Nephron (organoid): ENCODE data around the gene CACNG8.
A peak's percentile ranks its signal among the peaks of the same experiment; 100 is the strongest.

ENCODE experiments used
- H3K27ac Mint-ChIP-seq, 3 experiments: 2 replicates each; pipeline ENCODE4 v1.8.0; 2020; ENCODE audit warnings: mixed read lengths in 3 of 3, mild to moderate bottlenecking in 2 of 3, moderate library complexity in 1 of 3
- H3K27me3 Mint-ChIP-seq: 2 replicates; pipeline ENCODE4 v1.8.0; 2021; ENCODE audit warnings: low read depth, mild to moderate bottlenecking, moderate library complexity, mixed read lengths
- H3K36me3 Mint-ChIP-seq: 2 replicates; pipeline ENCODE4 v1.8.0; 2020; ENCODE audit warnings: low read depth, mixed read lengths
- H3K4me1 Mint-ChIP-seq: 2 replicates; pipeline ENCODE4 v1.8.0; 2020; ENCODE audit warnings: mixed read lengths
- H3K4me3 Mint-ChIP-seq, 3 experiments: 2 replicates each; pipeline ENCODE4 v1.8.0; 2020; ENCODE audit warnings: mild to moderate bottlenecking in 3 of 3, mixed read lengths in 3 of 3, moderate library complexity in 2 of 3
- H3K9me3 Mint-ChIP-seq: 2 replicates; pipeline ENCODE4 v1.8.0; 2020; ENCODE audit warnings: mixed read lengths
- TF ChIP-seq, protein P1 (sequence below), 3 experiments: fragments of 200-600 bp; sonication (generic); IDR thresholded peaks; one replicate each; pipeline ENCODE4 v1.5.0; 2021; ENCODE audit warnings: antibody characterized with exemption in 3 of 3; ENCODE audit not compliant: unreplicated experiment in 3 of 3

Gene CACNG8

DNA sequence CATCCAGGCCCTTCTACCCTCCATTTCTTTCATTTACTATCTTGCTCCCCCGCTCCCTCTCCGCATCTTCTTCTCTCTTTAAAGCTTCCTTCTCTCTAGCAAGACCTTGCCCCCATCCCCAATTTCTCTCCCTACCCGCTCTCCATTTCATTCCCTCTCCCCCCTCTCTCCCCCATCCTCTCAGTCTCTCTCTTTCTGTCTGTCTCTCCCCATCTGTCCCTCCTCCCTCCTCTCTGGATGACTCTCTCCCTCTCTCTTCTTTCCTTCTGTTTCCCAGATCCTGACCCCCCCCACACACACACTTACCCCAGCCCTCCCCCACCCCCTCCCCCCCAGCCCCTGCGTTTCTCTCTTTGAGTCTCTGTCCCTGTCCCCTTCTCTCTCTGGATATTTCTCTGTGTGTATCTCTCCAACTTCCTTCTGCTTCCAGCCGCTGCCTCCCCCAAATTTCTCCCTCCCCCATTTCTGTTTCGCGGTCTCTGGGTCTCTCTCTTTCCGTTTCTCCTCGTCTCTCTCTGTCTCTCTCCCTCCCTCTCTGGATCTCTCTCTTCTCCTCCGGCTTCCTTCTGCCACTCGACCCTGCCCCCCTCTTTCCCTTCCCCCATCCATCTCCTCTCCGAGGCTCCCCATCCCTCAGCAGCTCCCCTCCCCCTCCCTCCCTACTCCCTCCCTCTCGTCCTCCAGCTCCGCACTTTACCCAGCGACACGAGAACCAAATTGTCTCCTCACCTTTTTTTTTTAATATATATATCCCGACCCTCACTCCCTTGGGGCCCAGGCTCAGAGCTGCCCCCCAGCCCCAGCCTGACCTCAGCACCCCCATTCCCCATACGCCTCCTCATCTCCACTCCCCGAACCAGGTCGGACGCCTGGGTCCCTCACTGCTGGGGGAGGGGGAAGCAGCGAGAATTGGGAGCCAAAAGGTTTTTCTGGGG, 3.6 kb upstream of the CACNG8 start:
- Mint-ChIP-seq H3K4me1 (no peaks in the 10 kb centered on the region), H3K9me3 (no peaks in the 10 kb centered on the region), H3K36me3 (no peaks in the 10 kb centered on the region), H3K4me3 (peak overlapping the region in 2 of 3 experiments; percentile 46 to 59), H3K27me3 (peaks cover 90% of the 10 kb centered on the region), H3K27ac (no peak overlapping the region)
- TF ChIP-seq, protein P1, sequence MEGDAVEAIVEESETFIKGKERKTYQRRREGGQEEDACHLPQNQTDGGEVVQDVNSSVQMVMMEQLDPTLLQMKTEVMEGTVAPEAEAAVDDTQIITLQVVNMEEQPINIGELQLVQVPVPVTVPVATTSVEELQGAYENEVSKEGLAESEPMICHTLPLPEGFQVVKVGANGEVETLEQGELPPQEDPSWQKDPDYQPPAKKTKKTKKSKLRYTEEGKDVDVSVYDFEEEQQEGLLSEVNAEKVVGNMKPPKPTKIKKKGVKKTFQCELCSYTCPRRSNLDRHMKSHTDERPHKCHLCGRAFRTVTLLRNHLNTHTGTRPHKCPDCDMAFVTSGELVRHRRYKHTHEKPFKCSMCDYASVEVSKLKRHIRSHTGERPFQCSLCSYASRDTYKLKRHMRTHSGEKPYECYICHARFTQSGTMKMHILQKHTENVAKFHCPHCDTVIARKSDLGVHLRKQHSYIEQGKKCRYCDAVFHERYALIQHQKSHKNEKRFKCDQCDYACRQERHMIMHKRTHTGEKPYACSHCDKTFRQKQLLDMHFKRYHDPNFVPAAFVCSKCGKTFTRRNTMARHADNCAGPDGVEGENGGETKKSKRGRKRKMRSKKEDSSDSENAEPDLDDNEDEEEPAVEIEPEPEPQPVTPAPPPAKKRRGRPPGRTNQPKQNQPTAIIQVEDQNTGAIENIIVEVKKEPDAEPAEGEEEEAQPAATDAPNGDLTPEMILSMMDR (IDR thresholded peaks at IDR 0.05; ENCODE audit: unreplicated experiment in 3 of 3) = no peak

- TF ChIP-seq, protein P1 (IDR thresholded peaks at IDR 0.05; ENCODE audit: unreplicated experiment in 3 of 3) = no peak
- no peaks in the 10 kb centered on the region for H3K36me3 Mint-ChIP-seq
- H3K9me3 Mint-ChIP-seq = no peaks in the 10 kb centered on the region
- peak overlapping the region; percentile 7 to 31 (median 18) for H3K4me3 Mint-ChIP-seq
- no peak overlapping the region for H3K27ac Mint-ChIP-seq
- H3K27me3 Mint-ChIP-seq = peaks cover 94% of the 10 kb centered on the region
- no peaks in the 10 kb centered on the region for H3K4me1 Mint-ChIP-seq
These were observed 2.5 kb upstream of the CACNG8 start for GRCh38 chr19:53960187-53960586.

- TF ChIP-seq, protein P1 (IDR thresholded peaks at IDR 0.05; ENCODE audit: unreplicated experiment in 3 of 3) = no peak
- no peaks in the 10 kb centered on the region for H3K36me3 Mint-ChIP-seq
- peak overlapping the region; percentile 7 to 31 (median 18) for H3K4me3 Mint-ChIP-seq
- no peak overlapping the region for H3K27ac Mint-ChIP-seq
- H3K4me1 Mint-ChIP-seq = no peaks in the 10 kb centered on the region
- peaks cover 94% of the 10 kb centered on the region for H3K27me3 Mint-ChIP-seq
- H3K9me3 Mint-ChIP-seq = no peaks in the 10 kb centered on the region
These were observed 1.9 kb upstream of the CACNG8 start for GRCh38 chr19:53960886-53961285.

GRCh38 chr19:53961523-53962356, 997 bp upstream of the CACNG8 start:
- no peaks in the 10 kb centered on the region for H3K9me3 Mint-ChIP-seq
- peaks cover 94% of the 10 kb centered on the region for H3K27me3 Mint-ChIP-seq
- H3K4me3 Mint-ChIP-seq = peak overlapping the region; percentile 64 to 75 (median 72)
- no peak overlapping the region for H3K27ac Mint-ChIP-seq
- no peaks in the 10 kb centered on the region for H3K36me3 Mint-ChIP-seq
- TF ChIP-seq, protein P1 (IDR thresholded peaks at IDR 0.05; ENCODE audit: unreplicated experiment in 3 of 3) = no peak
- H3K4me1 Mint-ChIP-seq = no peaks in the 10 kb centered on the region

GRCh38 chr19:53965091-53965490, 2.4 kb downstream of the CACNG8 start:
- H3K4me1 Mint-ChIP-seq = no peaks in the 10 kb centered on the region
- no peak overlapping the region for H3K27ac Mint-ChIP-seq
- no peaks in the 10 kb centered on the region for H3K9me3 Mint-ChIP-seq
- no peaks in the 10 kb centered on the region for H3K36me3 Mint-ChIP-seq
- peaks cover 74% of the 10 kb centered on the region for H3K27me3 Mint-ChIP-seq
- TF ChIP-seq, protein P1 (IDR thresholded peaks at IDR 0.05; ENCODE audit: unreplicated experiment in 3 of 3) = no peak
- H3K4me3 Mint-ChIP-seq = peak overlapping the region in 1 of 3 experiments; percentile 1
